Measurements from ENCODE around the gene FRAS1. TPM values are rescaled to one million over a fixed set of nuclear protein-coding genes. Genes with fewer than 3 reads are reported as not detected.
"Not testable (repeated sequence)": the region's sequence is repeated elsewhere in the genome, so short reads cannot be mapped to it uniquely, and the experiment has no call there.

FRAS1 gene
- total RNA-seq, 1 donor from 2014 or later, result not detected

GRCh38 chr4:78179196-78179595, 122.1 kb downstream of the FRAS1 start:
- no peaks in the 10 kb centered on the region for H3K36me3 Mint-ChIP-seq (ENCODE audit: low read depth)
- intact Hi-C loops (cut with micrococcal nuclease), result no loop called here
- DNase-seq, result no peak
- no peak overlapping the region for H3K27ac Mint-ChIP-seq
- no peaks in the 10 kb centered on the region for H3K9me3 Mint-ChIP-seq
- no peaks in the 10 kb centered on the region for H3K4me1 Mint-ChIP-seq
- H3K27me3 Mint-ChIP-seq, result no peaks in the 10 kb centered on the region
- H3K4me3 Mint-ChIP-seq, result no peak overlapping the region

- H3K9me3 Mint-ChIP-seq; H3K4me3 Mint-ChIP-seq; intact Hi-C loops (cut with micrococcal nuclease); DNase-seq; H3K4me1 Mint-ChIP-seq; H3K36me3 Mint-ChIP-seq (ENCODE audit: low read depth); H3K27ac Mint-ChIP-seq; H3K27me3 Mint-ChIP-seq: not testable (repeated sequence)
These were observed 124.6 kb downstream of the FRAS1 start for GRCh38 chr4:78181681-78182234.

- intact Hi-C loops (cut with micrococcal nuclease), result no loop called here
- no peak overlapping the region for H3K4me3 Mint-ChIP-seq
- DNase-seq, result no peak
- no peaks in the 10 kb centered on the region for H3K4me1 Mint-ChIP-seq
- no peaks in the 10 kb centered on the region for H3K9me3 Mint-ChIP-seq
- H3K27ac Mint-ChIP-seq, result no peak overlapping the region
- no peaks in the 10 kb centered on the region for H3K27me3 Mint-ChIP-seq
- H3K36me3 Mint-ChIP-seq (ENCODE audit: low read depth), result no peaks in the 10 kb centered on the region
These were observed 127.5 kb downstream of the FRAS1 start for GRCh38 chr4:78184584-78184983.

- no peaks in the 10 kb centered on the region for H3K27me3 Mint-ChIP-seq
- no peak overlapping the region for H3K4me3 Mint-ChIP-seq
- H3K27ac Mint-ChIP-seq, result no peak overlapping the region
- intact Hi-C loops (cut with micrococcal nuclease), result no loop called here
- H3K36me3 Mint-ChIP-seq (ENCODE audit: low read depth), result no peaks in the 10 kb centered on the region
- H3K9me3 Mint-ChIP-seq, result no peaks in the 10 kb centered on the region
- no peak for DNase-seq
- H3K4me1 Mint-ChIP-seq, result no peaks in the 10 kb centered on the region
These were observed 128.0 kb downstream of the FRAS1 start for GRCh38 chr4:78185117-78185516.

- H3K27ac Mint-ChIP-seq, result no peak overlapping the region
- H3K4me1 Mint-ChIP-seq, result no peaks in the 10 kb centered on the region
- no peak overlapping the region for H3K4me3 Mint-ChIP-seq
- intact Hi-C loops (cut with micrococcal nuclease), result no loop called here
- DNase-seq, result no peak
- H3K9me3 Mint-ChIP-seq, result no peaks in the 10 kb centered on the region
- H3K27me3 Mint-ChIP-seq, result no peaks in the 10 kb centered on the region
- no peaks in the 10 kb centered on the region for H3K36me3 Mint-ChIP-seq (ENCODE audit: low read depth)
These were observed 129.7 kb downstream of the FRAS1 start for GRCh38 chr4:78186597-78187543.

GRCh38 chr4:78190068-78190467, 132.9 kb downstream of the FRAS1 start:
- no peak for DNase-seq
- no peak overlapping the region for H3K4me3 Mint-ChIP-seq
- H3K4me1 Mint-ChIP-seq, result no peaks in the 10 kb centered on the region
- no peaks in the 10 kb centered on the region for H3K36me3 Mint-ChIP-seq (ENCODE audit: low read depth)
- no peaks in the 10 kb centered on the region for H3K9me3 Mint-ChIP-seq
- H3K27ac Mint-ChIP-seq, result no peak overlapping the region
- H3K27me3 Mint-ChIP-seq, result no peaks in the 10 kb centered on the region
- intact Hi-C loops (cut with micrococcal nuclease), result no loop called here

- DNase-seq, result no peak
- H3K36me3 Mint-ChIP-seq (ENCODE audit: low read depth), result no peaks in the 10 kb centered on the region
- no peaks in the 10 kb centered on the region for H3K4me1 Mint-ChIP-seq
- intact Hi-C loops (cut with micrococcal nuclease), result no loop called here
- no peak overlapping the region for H3K27ac Mint-ChIP-seq
- H3K27me3 Mint-ChIP-seq, result no peaks in the 10 kb centered on the region
- H3K9me3 Mint-ChIP-seq, result no peaks in the 10 kb centered on the region
- no peak overlapping the region for H3K4me3 Mint-ChIP-seq
These were observed 133.5 kb downstream of the FRAS1 start for GRCh38 chr4:78190595-78190994.

GRCh38 chr4:78197947-78198346, 140.8 kb downstream of the FRAS1 start:
- DNase-seq, result no peak
- intact Hi-C loops (cut with micrococcal nuclease), result no loop called here
- Mint-ChIP-seq H3K27ac (no peak overlapping the region), H3K4me3 (no peak overlapping the region), H3K9me3 (no peaks in the 10 kb centered on the region), H3K4me1 (no peaks in the 10 kb centered on the region), H3K27me3 (no peaks in the 10 kb centered on the region), H3K36me3 (ENCODE audit: low read depth) (no peaks in the 10 kb centered on the region)

GRCh38 chr4:78199984-78200383, 142.9 kb downstream of the FRAS1 start:
- no peak for DNase-seq
- H3K4me1 Mint-ChIP-seq, result no peaks in the 10 kb centered on the region
- H3K27ac Mint-ChIP-seq, result no peak overlapping the region
- H3K27me3 Mint-ChIP-seq, result no peaks in the 10 kb centered on the region
- no peaks in the 10 kb centered on the region for H3K36me3 Mint-ChIP-seq (ENCODE audit: low read depth)
- H3K4me3 Mint-ChIP-seq, result no peak overlapping the region
- H3K9me3 Mint-ChIP-seq, result no peaks in the 10 kb centered on the region
- intact Hi-C loops (cut with micrococcal nuclease), result no loop called here

GRCh38 chr4:78200949-78201348, 143.8 kb downstream of the FRAS1 start:
- Mint-ChIP-seq H3K4me1 (no peaks in the 10 kb centered on the region), H3K27ac (no peak overlapping the region), H3K36me3 (ENCODE audit: low read depth) (no peaks in the 10 kb centered on the region), H3K4me3 (no peak overlapping the region), H3K9me3 (no peaks in the 10 kb centered on the region), H3K27me3 (peaks cover 3% of the 10 kb centered on the region)
- intact Hi-C loops (cut with micrococcal nuclease), result no loop called here
- no peak for DNase-seq

- DNase-seq, result no peak
- Mint-ChIP-seq H3K27ac (no peak overlapping the region), H3K27me3 (peaks cover 3% of the 10 kb centered on the region), H3K4me3 (no peak overlapping the region), H3K4me1 (no peaks in the 10 kb centered on the region), H3K36me3 (ENCODE audit: low read depth) (no peaks in the 10 kb centered on the region), H3K9me3 (no peaks in the 10 kb centered on the region)
- intact Hi-C loops (cut with micrococcal nuclease), result no loop called here
These were observed 147.1 kb downstream of the FRAS1 start for GRCh38 chr4:78204176-78204575.

- H3K27me3 Mint-ChIP-seq, result peaks cover 3% of the 10 kb centered on the region
- DNase-seq, result no peak
- H3K9me3 Mint-ChIP-seq, result no peaks in the 10 kb centered on the region
- intact Hi-C loops (cut with micrococcal nuclease), result no loop called here
- H3K4me3 Mint-ChIP-seq, result no peak overlapping the region
- no peak overlapping the region for H3K27ac Mint-ChIP-seq
- H3K4me1 Mint-ChIP-seq, result no peaks in the 10 kb centered on the region
- no peaks in the 10 kb centered on the region for H3K36me3 Mint-ChIP-seq (ENCODE audit: low read depth)
These were observed 148.5 kb downstream of the FRAS1 start for GRCh38 chr4:78205591-78205990.

GRCh38 chr4:78207541-78207940, 150.4 kb downstream of the FRAS1 start:
- no peak overlapping the region for H3K27ac Mint-ChIP-seq
- intact Hi-C loops (cut with micrococcal nuclease), result no loop called here
- H3K36me3 Mint-ChIP-seq (ENCODE audit: low read depth), result no peaks in the 10 kb centered on the region
- H3K4me3 Mint-ChIP-seq, result no peak overlapping the region
- H3K9me3 Mint-ChIP-seq, result no peaks in the 10 kb centered on the region
- H3K4me1 Mint-ChIP-seq, result no peaks in the 10 kb centered on the region
- no peak for DNase-seq
- peaks cover 3% of the 10 kb centered on the region for H3K27me3 Mint-ChIP-seq

GRCh38 chr4:78207951-78208350, 150.8 kb downstream of the FRAS1 start:
- no peaks in the 10 kb centered on the region for H3K4me1 Mint-ChIP-seq
- no peak for DNase-seq
- no peak overlapping the region for H3K4me3 Mint-ChIP-seq
- intact Hi-C loops (cut with micrococcal nuclease), result no loop called here
- no peaks in the 10 kb centered on the region for H3K9me3 Mint-ChIP-seq
- no peaks in the 10 kb centered on the region for H3K36me3 Mint-ChIP-seq (ENCODE audit: low read depth)
- H3K27me3 Mint-ChIP-seq, result peaks cover 3% of the 10 kb centered on the region
- H3K27ac Mint-ChIP-seq, result no peak overlapping the region
